Globus pallidus (tissue), 1 donor: Measurements from ENCODE around the gene KDM5A.
A peak's percentile ranks its signal among the peaks of the same experiment; 100 is the strongest.

Experiments used
- DNase-seq: peaks from one replicate; pipeline ENCODE4 v3.0.0-alpha.2; 2015; ENCODE audit warnings: low spot score

Gene KDM5A

DNA sequence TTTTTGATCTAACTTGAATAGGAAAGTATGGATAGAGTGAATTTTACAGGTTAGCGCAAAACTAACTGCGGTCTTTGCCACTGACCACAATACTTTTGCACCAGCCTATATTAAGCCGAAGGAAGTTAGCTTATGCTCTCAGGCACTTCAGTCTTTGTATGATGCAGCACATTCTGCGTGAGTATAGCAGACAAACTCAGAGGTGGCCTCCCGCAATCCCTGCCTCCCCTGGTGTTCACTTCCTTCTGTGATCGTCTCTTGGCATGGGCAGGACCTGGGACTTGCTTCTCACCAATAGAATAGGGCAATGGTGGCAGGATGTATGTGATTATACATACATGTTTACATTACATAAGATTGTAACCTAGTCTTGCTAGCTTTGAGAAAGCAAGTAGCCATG, 116.2 kb downstream of the KDM5A start:
- no peak for DNase-seq

DNA sequence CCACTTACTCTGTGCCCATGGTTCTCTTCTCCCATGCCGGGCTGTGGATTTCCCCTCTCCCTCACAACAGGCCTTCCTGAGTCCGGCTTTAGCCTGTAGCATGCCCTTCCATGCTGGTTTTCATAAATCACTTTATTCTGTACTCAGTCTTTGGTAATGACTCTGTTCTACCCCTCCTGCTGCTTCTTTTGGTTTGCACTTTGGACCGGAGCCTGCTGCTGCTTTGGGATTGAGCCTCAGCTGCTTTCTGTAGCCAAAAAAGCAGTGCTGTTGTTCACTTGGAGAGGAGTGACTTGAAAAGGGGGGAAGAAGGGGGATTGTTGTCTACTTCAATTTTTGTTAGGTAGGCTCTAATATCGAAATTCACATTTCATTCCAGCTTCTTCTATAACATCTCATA, 118.0 kb downstream of the KDM5A start:
- DNase-seq: peak; percentile 31

DNA sequence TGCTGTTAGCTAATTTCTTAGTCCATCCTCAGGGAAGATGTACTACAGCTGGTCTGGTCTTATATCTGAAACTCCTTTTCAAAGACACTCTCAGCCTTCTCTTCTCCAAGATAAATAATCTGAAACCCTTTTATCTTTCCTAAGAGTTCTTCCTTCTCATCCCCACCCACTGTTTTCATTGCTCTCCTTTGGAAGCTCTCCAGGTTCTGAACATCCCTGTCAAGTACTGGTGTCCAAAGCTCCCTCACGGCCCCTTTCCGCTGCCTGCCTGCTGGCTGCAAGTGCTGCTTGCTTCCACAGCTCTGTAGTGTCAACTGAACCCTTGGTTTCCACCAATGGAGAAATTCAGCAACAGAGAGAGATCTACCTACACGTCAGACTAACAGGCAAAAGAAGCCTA, 119.9 kb downstream of the KDM5A start:
- DNase-seq: no peak

DNA sequence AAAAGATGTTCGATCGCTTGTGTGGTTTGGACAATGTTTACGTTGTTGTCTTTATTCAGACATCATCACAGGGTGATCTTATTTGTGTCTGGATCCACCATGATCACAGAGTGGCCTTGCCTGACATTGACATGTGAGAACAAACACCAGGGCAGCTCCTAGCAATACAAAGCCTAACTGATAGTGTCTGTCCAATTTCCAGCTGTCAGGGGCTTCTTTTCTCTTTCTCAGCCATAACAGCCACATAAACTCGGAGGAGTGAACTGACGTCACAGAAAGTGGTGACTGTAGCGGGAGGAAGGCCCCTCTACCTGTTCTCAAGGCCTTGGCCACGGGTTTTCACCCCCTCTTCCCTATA, 120.7 kb downstream of the KDM5A start:
- no peak for DNase-seq

DNA sequence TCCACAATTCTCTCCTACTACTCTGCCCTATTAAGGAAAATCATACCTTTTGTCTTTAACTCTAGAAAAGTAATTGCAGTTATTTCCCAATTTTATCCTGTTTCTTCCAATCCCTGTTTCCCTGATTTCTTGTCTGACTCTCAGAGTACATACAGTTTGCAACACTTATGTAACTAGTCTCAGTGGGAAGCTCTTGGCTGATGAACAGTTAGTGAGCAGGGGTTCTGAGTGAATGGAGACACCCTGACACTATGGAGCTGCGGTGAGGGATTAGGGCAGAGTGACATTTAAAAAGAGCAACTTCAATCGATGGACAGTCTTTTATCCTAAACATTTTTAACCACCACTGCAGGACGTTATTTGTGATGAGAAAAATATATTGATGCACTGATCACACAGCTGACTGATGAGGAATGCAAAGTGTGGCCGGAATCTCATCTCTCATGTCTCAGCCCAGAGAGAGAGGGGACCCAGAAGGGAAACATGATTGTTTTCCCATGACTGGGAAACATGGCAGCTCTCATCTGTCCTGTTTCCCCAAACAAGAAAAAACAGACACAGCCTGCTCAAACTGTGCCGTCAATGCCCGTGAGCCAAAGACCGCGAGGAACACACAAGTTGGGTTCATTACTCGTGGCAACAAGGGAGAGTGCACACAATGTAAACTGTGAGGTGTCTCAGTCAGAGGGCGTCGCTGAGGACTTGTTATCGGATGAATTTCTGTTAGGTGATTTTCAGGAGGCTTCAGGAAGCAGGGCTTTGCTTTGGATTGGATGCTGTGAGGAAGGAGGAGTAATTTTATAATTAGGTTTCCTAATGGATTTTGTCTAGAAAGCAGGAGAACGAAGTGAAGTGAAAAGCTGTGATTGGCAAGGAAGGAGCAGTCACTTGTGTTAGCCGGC, 121.3 kb downstream of the KDM5A start:
- DNase-seq: no peak

DNA sequence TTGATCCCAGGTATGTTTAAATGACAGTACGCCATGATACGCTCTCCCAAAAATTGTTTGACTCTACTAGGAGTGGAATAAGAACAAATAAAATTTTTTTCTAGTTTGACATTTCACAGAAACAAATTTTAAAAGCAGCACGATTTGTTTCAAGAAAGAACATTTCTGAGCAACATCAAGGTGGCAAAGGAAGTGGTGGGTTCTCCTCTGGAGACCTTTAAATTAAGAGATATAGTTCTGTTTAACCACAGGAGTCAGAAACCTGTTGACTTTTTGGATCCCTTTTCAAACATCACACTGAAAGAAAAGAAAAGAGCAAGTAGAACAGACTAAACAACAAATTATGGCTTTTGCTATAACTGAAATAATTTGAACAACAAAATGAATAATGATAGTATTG, 124.0 kb downstream of the KDM5A start:
- no peak for DNase-seq

DNA sequence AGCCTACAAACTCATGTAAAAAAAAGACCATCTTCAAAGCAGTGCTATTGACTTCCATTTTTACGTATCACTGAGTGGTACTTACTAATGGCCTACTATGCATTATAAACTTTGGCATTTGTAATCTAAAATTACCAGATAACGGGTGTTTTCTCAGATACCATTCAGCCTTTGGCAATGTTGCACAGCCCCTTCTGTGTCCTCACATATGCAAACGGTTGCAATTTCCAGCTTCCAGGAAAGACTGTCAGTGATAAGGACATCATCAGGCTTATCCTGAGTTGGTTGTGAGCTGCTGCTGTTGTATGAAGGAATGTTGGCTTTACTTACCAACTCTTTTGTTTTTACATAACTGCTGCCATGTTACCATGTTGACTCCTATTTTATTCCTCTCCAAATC, 124.9 kb downstream of the KDM5A start:
- DNase-seq: no peak

DNA sequence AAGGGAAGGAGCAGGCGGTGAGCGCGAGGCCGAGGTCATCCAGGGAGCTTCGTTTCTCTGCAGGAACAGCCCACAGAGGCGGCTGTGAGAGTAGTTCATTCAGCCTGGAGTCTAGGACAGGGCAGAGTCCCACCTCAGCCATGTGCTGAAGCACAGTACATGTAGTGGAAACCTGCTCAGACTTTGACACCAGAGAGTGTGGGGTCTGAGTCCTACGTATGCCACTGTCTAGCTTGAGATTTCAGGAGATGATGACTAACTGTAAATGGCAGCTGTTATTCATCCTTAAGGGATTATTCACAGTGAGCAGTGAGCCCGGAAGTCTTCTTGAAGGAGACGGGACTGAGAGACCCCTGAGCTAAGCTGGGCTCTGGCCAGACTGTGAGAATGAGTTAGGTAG, 125.5 kb downstream of the KDM5A start:
- no peak for DNase-seq

DNA sequence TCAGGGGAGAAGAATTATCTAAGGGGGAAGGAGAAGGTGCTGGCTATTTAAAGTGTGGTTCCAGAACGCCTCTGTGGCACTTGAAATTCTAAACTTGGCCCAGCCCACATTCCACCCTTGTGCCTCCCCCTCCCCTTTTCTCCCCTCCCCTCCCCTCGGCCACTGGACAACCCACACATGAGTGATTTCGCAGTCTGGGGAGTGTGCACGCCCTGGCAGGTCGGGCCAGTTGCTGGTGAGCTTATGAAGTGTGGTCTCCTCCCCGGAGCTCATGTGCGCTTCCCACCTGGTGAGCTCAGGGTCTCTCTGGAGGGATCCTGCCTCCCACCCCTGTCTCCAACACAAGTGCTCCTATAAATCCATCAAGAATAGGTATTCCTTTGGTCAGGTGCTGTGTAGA, 126.3 kb downstream of the KDM5A start, which contains the start of gene SLC6A13:
Gene SLC6A13, minus strand, starts transcription at position 20 of the 400 bp plus-strand sequence. CDS start 2,784 bp downstream, outside the sequence.
- DNase-seq: no peak

DNA sequence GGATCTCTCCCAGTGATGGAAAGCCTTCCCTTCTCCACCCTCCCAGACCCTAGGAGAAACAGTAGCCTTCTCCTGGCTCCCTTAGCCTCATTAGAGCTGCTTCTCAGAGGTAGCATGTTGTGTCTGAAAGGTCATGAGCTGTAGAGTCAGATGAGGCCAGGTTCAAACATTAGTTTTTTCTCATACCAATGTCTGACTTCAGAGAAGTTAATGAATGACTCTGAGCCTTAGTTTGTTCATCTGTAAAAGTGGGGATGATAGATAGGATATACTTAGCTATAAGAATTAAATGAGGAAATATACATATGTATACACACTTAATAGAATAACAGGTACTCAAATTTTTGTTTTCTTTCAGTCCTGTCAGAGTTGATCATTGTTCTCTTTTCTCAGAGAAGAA, 127.0 kb downstream of the KDM5A start:
- no peak for DNase-seq

DNA sequence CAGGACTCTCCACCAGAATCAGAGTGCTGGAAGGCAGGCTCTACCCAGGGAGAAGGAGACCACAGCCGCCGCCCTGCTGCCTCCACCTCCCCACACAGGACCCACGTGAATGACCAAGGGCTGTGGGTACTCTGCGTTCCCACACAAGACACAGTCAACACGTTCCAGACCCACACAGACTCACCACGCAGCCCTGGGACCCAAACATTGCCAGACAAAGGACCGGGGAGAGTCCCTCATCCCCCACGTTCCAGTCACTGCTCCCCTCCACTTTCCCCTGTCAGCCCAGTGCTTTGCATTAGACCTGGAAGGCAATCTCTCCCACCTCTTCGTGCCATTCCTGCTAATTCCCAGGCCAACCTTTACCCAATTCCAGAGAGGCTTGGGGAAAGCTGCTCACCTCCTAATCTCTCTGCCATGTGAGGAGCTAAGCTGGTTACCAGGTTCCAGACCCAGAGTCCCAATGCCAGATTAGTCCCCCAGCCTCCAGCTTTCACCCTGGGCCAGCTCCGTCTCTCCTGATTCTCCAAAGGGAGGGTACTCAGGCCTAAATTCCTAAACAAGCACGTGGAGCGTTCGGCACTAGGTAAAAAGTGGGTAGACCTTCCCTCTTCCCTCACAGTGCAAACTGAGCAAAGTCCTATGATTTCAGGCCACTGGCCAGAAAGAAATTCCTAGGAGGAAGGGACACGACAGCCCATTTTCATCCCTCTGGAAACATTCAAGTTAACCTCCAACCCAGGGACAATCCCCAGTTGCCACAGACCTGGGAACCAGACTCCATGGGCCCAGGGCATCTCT, 131.4 kb downstream of the KDM5A start:
- DNase-seq: no peak

DNA sequence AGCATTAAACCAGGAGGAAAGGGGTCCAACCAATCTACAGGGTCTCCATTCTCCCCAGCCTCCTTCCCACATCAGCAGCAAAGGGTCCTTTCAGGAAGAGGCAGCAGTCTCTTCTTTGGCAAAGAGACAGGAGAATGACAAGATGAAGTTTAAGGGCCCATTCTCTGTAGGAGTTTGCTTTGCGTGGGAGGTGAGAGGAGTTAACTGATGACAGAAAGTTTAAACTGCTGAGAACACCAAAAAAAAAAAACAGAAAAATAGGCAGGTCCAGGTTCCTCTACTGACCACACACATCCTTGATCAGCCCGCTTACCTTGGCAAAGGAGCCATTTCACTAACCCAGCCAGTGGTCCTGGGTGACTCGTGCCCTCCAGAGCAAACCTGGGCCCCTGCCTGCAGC, 132.2 kb downstream of the KDM5A start:
- DNase-seq: no peak

DNA sequence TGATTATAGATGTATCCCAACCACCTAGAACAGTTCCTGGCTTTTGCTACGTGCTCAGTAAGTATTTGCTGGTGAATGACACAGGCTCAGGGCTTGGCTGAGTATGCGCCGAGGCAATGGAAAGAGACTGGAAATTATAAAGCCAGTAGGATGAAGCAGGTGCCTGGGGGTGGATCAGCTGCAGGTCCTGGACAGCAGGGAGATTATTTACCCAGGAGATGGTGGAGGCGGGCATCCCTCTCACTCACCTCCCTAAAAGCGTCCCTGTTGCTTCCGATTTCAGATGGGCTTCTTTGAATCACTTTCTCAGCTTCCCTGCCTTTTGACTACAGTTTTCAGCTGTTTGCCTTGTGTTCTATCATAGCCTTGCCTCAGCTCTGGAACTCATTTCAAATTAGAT, 132.9 kb downstream of the KDM5A start:
- DNase-seq: no peak

DNA sequence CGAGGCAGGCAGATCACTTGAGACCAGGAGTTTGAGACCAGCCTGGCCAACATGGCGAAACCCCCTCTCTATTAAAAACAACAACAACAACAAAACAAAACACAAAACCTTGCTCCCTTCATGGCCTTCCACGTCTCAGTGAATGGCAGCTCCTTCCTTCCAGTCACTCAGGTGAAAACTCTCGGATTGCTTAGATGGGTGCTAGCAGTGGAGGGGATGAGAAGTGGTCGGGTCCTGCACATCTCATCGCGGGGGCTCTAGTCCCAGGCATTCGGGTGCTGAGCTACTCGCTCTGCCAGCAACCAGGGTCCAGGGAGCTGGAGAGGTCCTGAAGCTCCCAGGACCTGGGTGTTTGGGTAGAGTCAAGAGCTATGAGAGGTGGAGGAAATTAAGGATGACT, 134.2 kb downstream of the KDM5A start:
- DNase-seq: no peak

DNA sequence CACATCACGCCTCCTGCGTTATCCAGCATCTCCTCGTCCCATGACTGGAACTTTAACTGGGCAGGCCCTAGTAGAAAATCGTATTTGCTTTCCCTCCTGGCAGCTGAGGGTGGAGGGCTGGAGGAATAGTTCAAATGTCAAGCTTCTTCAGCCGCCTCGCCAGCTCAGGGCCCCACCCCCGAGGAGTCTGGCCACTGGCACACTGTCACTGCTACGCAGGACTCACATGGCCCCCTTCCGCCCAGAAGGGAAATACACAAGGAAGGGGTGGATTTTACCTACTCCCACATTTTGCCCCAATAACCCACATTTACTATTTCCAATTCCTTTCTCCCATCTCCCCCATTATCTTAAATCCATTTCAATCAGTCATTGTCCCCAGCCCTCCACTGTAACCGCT, 135.1 kb downstream of the KDM5A start:
- no peak for DNase-seq

DNA sequence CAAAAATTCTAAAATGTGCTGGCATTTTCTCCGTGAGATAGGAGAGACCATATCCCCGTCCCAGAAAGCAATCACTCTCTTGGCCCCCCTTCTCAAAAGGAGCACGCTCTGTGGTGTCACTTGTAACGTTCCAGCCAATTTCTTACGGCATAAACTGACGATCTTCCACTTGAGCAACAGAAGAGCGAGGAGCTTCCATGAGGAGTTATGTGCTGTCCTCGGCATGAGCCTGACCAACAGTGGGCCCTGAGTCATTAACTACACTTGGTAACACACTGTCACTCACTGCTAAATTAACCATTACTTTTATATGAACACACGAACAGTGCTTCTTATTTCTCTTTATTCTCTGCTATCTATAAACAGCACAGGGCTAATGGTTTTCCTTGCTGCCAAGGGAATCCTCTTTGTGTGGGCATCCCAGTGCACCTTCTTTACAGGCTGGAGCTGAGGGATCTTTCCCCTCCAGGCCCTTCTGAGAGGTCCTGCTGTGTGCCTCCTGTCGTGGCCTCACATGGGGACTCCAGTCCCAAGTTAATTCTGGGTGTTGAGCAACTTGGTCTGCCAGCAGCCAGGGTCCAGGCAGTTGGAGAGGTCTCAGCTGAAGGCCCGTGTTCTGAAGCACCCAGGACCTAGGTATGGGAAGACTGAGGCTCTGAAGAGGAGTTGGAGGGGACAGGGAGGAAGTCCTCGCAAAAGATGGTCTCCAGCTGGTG, 135.8 kb downstream of the KDM5A start:
- DNase-seq: no peak

DNA sequence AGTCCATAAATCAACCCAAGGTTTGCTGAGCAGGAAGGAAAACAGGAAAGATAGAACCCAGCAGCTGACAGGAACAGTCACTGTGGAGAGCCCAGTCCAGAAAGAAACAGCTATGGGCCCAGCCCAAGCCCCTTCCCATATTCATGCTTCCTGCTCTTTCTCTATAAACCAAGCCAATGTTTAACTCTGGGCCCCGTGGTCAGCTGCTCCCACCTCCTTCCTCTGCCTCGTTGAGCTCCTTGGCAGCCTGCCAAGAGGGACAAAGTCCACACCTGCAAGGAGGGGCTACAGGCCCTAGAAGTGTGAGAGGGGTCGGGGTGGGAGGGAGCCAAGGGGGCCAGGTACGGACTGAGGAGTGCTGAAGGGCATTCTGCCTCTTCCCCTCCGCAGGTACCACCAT, 136.5 kb downstream of the KDM5A start:
- no peak for DNase-seq

DNA sequence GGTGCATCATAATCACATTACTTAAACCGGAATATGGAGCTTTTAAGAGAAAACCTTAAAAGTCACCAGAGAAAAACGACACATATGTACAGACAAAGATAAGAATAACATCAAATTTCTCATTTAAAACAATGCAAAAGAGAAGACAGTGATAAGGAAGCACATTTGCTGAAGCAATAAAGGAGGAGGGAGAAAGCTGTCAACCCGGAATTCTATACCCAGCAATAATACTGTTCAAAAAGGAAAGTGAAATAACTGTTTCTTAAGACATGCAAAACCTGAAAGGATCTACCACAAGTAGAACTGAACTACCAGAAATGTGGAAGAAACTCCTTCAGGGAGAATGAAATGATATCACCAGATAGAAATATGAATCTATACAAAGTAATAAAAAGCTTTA, 141.8 kb downstream of the KDM5A start:
- no peak for DNase-seq

DNA sequence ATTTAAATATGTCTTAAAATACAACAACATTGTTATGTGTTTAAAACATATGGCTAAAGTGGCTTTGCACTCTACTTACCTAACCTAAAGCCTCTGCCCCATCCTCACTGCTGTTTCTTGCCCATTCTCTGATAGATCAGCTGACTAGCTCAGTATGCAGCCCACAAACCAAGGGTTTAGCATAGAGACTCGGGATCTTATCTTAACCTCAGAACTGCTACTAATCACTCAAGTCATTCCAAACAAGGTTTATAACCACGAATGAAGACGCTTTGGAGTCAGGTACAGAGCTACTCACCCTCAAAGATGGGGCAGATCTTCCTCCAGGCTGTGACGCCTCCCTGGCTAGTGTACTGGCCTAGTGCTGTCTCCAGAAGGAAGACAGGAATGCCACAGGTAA, 145.7 kb downstream of the KDM5A start:
- DNase-seq: no peak

DNA sequence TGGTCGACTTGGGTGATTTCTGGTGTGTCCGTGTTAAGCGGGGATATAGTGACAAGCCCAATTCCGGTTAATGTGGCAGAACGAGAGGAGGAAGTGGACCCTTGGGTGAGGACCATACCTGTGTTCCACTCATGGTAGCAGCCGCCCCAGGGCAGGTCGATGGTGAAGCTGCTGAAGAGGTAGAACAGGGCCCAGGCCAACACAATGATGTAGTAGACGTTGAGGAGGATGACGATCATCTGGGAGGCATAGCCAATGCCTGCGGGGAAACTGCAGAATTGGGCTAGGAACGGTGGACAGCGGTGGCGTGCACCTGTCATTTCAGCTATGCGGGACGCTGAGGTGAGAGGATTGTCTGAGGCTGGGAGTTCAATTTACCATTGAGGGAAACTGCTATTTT, 146.6 kb downstream of the KDM5A start:
- DNase-seq: no peak

DNA sequence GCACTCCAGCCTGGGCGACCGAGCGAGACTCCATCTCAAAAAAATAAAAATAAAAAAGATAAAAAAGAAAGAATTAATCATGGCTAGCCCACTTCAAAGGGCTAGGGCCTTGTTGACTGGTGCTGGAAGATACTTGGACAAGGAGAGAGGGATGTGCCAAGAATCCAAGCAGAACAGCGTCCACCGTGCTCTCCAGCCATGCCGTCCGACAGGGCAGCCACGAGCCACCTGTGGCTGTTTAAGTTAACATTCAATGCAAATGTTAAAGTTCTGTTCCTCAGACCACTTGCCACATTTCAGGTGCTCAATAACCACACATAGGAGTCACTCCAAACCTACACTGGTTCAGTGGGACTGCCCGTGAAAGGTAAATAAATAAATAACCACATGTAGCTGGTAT, 147.9 kb downstream of the KDM5A start:
- DNase-seq: no peak

DNA sequence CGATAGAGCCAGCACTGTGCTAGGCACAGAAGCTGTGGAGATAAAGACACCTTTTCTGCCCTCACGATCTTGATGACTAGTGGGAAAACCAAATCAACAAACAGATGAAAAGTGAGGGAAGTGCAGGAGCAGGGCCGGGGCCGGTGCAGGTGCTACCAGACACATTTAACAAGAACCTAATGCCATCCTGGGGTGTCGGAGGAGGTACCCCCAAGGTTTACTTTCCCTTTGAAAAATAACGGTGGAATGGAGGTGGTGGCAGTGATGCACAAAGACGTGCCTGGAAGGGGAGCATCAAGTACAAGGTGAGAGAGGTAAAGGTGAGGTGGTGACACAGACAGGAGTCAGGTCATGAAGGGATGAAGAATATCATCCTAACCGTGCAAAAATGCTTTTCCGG, 148.6 kb downstream of the KDM5A start:
- DNase-seq: no peak
